HTR-8/SVneo (cell line): ENCODE data around the gene P2RY6.
A peak's percentile ranks its signal among the peaks of the same experiment; 100 is the strongest.

Experiments
- DNase-seq: peaks from one replicate; pipeline ENCODE4 v3.0.0; 2011; ENCODE audit warnings: low spot score, mixed read lengths; ENCODE audit not compliant: insufficient read length
- FAIRE-seq: peaks from 2 replicates; lab custom pipeline; 2011; peaks lifted over from hg19 to GRCh38; lab: Jason Lieb, UNC

P2RY6 gene

DNA sequence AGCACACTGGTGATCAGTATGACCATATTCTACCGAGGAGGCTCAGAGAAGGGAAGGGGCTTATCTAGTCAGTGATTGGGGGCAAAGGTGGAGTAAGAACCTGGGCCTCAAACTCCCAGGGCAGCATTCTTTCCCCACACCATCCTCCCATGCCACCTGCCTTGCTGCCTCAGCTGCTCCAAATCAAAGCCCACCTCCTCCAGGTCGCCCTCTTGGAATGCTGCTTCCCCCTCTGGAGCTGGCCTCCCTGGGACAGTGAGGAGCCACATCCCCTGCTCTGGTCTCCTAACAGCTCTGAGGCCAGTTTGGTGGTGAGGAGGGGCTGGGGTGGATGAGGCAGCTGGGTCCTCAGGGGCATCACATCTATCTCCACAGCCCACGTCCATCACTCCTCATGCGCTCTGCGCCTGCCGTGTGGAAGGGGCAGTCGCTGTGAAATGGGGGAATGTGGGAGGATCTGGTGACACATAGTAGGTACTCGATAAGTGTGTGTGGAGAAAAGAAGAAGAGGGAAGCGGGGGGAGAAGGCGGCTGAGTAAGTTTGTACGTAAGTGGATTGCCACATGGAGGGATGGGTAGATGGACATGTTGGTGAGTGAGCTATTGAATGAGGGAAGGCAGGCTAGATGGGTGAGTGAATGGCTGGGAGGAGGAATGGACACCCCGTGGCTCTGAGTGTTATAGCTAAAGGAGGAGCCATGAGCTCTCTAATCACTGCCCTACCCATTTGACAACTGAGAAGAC is 19.8 kb downstream of the P2RY6 start:
- FAIRE-seq (no peak), DNase-seq (no peak)

DNA sequence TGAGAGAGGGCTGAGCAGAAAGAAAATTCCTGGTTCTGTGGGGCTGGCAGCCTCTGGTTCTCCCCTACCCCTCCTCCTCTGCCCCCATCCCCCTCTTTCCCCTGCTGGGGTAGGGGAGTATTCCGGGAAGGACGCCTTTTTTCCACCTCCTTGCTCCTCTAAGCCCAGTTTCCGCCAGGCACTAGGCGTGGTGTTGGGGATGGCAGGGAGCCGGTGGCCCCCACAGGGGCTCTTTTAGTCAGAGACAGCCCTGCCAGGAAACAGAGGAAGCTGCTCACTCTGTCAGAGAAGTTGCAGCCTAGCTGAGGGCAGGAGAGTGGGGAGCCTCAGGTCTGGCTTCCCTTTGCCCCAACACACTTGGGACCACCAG is 20.4 kb downstream of the P2RY6 start:
- no peak for DNase-seq
- no peak for FAIRE-seq

GRCh38 chr11:73293356-73293936 is 21.3 kb downstream of the P2RY6 start:
- FAIRE-seq, result no peak

GRCh38 chr11:73294604-73295003 is 22.5 kb downstream of the P2RY6 start:
- no peak for FAIRE-seq

More at GRCh38 chr11:73293356-73293936, 21.3 kb downstream of the P2RY6 start:
- DNase-seq, result no peak

GRCh38 chr11:73295241-73295995 is 23.3 kb downstream of the P2RY6 start:
- FAIRE-seq (peak; percentile 90), DNase-seq (peak; percentile 79)

More at GRCh38 chr11:73294604-73295003, 22.5 kb downstream of the P2RY6 start:
- DNase-seq, result no peak

- DNase-seq (no peak), FAIRE-seq (no peak)
Measured at GRCh38 chr11:73295996-73296318, 23.8 kb downstream of the P2RY6 start.

DNA sequence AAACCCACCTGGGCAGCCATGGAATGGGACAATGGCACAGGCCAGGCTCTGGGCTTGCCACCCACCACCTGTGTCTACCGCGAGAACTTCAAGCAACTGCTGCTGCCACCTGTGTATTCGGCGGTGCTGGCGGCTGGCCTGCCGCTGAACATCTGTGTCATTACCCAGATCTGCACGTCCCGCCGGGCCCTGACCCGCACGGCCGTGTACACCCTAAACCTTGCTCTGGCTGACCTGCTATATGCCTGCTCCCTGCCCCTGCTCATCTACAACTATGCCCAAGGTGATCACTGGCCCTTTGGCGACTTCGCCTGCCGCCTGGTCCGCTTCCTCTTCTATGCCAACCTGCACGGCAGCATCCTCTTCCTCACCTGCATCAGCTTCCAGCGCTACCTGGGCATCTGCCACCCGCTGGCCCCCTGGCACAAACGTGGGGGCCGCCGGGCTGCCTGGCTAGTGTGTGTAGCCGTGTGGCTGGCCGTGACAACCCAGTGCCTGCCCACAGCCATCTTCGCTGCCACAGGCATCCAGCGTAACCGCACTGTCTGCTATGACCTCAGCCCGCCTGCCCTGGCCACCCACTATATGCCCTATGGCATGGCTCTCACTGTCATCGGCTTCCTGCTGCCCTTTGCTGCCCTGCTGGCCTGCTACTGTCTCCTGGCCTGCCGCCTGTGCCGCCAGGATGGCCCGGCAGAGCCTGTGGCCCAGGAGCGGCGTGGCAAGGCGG is 24.5 kb downstream of the P2RY6 start:
- FAIRE-seq, result peak; percentile 58

GRCh38 chr11:73297231-73297590 is 25.1 kb downstream of the P2RY6 start:
- DNase-seq (no peak), FAIRE-seq (no peak)

More for the DNA sequence above, 24.5 kb downstream of the P2RY6 start:
- DNase-seq, result no peak

GRCh38 chr11:73297702-73298101 is 25.6 kb downstream of the P2RY6 start:
- FAIRE-seq, result no peak
- DNase-seq, result no peak

DNA sequence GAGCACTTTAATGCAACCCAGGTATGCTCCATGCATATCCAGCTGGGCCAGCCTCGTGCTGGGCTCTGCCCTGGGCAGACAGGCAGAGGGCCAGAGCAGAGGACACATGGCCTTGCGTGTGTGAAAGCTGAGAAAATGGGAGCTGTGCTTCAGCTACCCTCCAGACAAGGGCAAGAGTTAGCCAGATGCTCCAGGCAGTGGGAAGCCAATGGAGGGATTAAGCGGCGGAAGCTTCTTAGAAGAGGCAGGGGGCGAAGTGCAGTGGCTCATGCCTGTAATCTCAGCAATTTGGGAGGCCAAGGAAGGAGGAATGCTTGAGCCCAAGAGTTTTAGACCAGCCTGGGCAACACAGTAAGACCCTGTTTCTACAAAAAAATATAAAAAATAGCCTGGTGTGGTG is 26.1 kb downstream of the P2RY6 start:
- DNase-seq (no peak), FAIRE-seq (no peak)

DNA sequence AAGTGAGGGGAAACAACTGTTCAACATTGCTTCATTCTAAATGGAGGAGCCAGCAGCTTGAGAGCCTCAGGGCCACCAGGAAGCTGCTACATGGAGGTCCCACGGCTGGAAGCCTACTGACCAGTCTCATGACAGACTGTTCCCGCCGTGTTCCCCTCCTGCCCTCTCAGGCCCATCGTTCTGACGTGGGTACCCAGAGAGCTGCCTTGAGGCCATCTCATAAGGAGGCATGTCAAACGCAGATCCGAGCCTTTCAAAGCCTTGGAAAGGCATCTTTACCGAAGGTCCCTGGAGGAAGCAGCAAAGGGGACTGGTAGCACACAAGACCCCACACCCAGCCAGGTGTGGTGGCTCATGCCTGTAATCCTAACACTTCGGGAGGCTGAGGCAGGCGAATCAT is 27.6 kb downstream of the P2RY6 start:
- FAIRE-seq (no peak), DNase-seq (no peak)

DNA sequence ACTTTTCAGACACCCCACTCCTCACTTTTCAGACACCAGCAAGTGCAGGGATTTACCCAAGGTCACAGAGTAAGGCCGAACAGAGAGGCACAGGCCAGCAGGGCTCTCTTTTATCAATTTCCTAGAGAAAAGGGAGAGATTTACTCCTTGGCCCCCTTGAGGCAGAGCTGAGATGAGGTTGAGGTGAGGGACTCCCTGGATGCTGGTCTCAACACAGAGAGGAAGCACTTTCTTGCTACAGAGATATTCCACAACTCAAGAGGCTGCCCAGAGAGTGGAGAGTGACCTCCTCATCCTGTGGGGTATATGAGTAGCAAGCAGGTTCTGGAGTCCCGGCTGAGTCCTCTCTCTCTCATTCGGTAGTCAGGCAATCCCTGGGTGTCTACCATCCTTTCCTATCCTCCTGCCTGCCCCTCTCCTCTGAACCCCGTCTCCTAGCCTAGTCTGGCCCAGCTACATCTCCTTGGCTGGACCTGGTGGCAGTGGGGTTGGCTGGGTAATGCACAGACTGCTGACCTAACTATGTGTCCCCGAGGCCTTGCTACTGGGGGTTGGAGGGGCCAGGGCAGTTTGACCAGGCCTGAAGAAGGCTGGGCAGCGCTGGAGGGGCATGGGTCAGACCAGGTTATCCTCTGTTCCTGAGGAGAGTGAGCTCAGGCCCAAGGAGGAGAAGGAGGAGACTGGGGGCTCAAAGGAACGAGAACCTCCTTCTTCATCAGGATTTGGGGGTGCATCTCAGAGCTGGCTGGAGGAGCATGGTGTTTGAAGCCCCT is 34.1 kb downstream of the P2RY6 start:
- peak; percentile 44 for FAIRE-seq
- DNase-seq, result no peak

GRCh38 chr11:73306977-73307322 is 34.8 kb downstream of the P2RY6 start:
- no peak for DNase-seq
- peak; percentile 69 for FAIRE-seq

DNA sequence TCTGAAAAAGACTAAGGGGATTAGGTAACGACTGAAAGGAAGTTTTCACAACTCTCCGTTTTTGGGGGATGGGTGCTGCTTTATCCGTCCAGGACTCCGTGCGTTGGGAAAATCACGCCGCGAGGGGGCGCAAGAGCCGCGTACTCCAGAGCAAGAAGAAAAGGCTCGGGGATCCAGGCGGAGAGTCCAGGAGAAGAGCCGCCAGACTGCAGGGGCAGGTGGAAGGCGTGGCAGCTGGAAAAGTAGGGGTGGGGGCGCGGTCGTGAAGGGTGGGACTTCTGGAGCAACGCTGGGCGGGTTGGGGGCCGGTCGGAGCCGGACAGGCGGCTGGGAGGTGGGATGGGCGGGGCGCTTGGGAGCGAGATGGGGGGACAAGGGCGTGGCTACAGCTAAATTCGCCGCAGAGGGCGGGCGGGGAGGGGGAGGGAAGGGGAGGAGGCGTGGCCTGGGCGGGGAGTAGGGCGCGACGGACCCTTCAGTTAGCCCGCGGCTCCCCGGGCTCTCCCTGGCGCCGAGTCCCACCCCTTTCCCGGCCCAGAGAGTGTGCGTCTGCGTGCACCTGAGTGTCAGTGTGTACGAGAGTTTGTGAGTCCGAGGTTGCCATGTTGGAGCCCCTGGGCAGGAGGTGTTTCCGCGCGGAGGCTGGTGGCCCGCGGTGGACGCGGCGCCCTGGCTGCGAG is 35.3 kb downstream of the P2RY6 start:
- FAIRE-seq (peak; percentile 83), DNase-seq (peak; percentile 98)

DNA sequence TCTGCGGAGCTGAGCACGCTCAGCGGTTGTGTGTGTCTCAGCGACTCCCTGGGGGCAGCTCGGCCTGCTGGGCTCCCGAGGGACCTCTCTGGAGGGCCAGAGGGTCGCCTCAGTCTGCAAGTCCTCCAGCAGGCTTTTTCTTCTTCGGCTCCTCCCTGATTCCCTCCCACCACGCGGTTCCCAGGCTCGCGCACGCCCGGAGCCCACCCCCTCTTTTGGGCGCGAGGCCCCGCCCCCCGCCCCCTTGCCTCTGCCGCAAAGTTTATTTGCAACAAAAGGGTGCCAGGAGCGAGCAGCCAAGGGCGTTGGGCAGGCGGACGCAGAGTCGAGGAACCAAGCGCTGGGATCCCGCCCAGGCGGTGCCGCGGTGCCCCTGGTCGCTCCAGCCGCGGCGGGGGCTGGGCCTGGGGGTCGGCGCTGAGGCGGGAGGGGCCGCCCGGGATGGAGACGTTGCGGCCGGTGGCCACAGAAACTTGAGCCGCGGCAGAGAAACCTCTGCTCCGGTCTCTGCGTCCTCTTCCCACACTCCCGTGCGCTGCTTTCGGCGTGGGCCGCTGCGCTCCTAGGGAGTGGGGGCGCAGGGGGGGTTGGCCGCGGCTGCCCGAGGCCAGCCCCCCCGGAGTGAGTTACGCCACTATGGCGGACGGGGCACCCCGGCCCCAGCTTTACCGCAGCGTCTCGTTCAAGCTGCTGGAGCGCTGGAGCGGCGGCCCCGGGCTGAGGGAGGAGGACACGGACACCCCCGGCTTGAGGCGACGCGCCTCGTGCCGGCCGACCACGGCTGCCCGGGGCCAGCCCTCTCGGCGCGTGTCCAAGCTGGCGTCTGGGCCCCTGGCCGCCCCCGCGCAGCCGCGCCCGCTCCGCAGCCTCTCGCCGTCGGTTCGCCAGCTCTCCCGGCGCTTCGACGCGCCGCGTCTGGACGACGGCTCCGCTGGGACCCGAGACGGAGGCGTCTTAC is 36.1 kb downstream of the P2RY6 start, which contains the start of gene ARHGEF17:
Gene ARHGEF17 (plus strand): TSS at position 274 of the 958 bp plus-strand sequence. CDS start 363 bp downstream, at position 637.
- DNase-seq (peak; percentile 80), FAIRE-seq (peak; percentile 28)

DNA sequence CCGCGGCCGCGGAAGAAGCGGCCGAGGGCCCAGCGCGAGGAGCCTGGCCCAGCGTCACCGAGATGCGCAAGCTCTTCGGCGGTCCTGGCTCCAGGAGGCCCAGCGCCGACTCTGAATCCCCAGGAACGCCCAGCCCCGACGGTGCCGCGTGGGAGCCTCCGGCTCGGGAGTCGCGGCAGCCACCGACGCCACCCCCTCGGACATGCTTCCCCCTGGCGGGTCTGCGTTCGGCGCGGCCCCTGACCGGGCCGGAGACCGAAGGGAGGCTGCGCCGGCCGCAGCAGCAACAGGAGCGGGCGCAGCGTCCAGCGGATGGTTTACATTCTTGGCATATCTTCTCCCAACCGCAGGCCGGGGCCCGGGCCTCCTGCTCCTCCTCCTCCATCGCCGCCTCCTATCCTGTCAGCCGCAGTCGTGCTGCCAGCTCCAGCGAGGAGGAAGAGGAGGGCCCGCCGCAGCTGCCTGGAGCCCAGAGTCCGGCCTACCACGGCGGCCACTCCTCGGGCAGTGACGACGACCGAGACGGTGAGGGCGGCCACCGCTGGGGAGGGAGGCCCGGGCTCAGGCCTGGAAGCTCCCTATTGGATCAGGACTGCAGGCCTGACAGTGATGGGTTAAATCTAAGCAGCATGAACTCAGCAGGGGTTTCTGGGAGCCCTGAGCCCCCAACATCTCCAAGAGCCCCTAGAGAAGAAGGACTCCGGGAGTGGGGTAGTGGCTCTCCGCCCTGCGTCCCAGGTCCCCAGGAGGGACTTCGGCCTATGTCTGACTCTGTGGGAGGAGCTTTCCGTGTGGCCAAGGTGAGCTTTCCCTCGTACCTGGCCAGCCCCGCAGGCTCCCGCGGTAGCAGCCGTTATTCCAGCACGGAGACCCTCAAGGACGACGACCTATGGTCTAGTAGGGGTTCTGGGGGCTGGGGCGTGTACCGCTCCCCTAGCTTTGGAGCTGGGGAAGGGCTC is 37.1 kb downstream of the P2RY6 start:
- peak; percentile 96 for FAIRE-seq

DNA sequence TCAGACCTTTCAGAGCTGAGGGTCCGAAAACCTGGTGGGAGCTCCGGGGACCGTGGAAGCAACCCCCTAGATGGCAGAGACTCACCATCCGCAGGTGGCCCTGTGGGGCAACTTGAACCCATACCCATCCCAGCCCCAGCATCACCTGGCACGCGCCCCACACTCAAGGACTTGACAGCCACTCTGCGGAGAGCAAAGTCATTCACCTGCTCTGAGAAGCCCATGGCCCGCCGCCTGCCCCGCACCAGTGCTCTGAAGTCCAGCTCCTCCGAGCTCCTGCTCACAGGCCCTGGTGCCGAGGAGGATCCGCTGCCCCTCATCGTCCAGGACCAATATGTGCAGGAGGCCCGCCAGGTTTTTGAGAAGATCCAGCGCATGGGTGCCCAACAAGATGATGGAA is 37.9 kb downstream of the P2RY6 start:
- FAIRE-seq (no peak), DNase-seq (no peak)

More for the DNA sequence above, 37.1 kb downstream of the P2RY6 start:
- DNase-seq, result peak; percentile 91
